ENCODE results near the gene PGC.

PGC gene

GRCh38 chr6:41746107-41746506 lies 1.1 kb downstream of the PGC start:
- DNase-seq (ENCODE audit: low spot score) = no peak

GRCh38 chr6:41744236-41744787 lies 2.9 kb downstream of the PGC start:
- no peak for DNase-seq (ENCODE audit: low spot score)

- no peak for DNase-seq (ENCODE audit: low spot score)
These were observed 3.6 kb downstream of the PGC start for GRCh38 chr6:41743406-41744235.

- no peak for DNase-seq (ENCODE audit: low spot score)
These were observed 5.3 kb downstream of the PGC start for GRCh38 chr6:41741625-41742490.

GRCh38 chr6:41740366-41741162 lies 6.6 kb downstream of the PGC start:
- DNase-seq (ENCODE audit: low spot score) = no peak

- no peak for DNase-seq (ENCODE audit: low spot score)
These were observed 8.2 kb downstream of the PGC start for GRCh38 chr6:41739041-41739440.

GRCh38 chr6:41737591-41738130 lies 9.5 kb downstream of the PGC start:
- DNase-seq (ENCODE audit: low spot score) = no peak

GRCh38 chr6:41736800-41737555 lies 10.2 kb downstream of the PGC start:
- no peak for DNase-seq (ENCODE audit: low spot score)

- no peak for DNase-seq (ENCODE audit: low spot score)
These were observed 10.9 kb downstream of the PGC start for GRCh38 chr6:41736186-41736733.

GRCh38 chr6:41735427-41736185 lies 11.6 kb downstream of the PGC start, which contains the start of gene TFEB:
TSS of gene TFEB (minus strand) at chr6:41735608. CDS start at chr6:41691213, 44,395 bp downstream.
- DNase-seq (ENCODE audit: low spot score) = peak; percentile 96

- peak; percentile 95 for DNase-seq (ENCODE audit: low spot score)
These were observed 12.4 kb downstream of the PGC start for GRCh38 chr6:41734666-41735426.

- DNase-seq (ENCODE audit: low spot score) = peak; percentile 92
These were observed 13.2 kb downstream of the PGC start for GRCh38 chr6:41733707-41734665.

- no peak for DNase-seq (ENCODE audit: low spot score)
These were observed 13.9 kb downstream of the PGC start for GRCh38 chr6:41733360-41733706.

GRCh38 chr6:41732591-41733359 lies 14.4 kb downstream of the PGC start:
- DNase-seq (ENCODE audit: low spot score) = peak; percentile 81

GRCh38 chr6:41732149-41732548 lies 15.0 kb downstream of the PGC start:
- no peak for DNase-seq (ENCODE audit: low spot score)

- no peak for DNase-seq (ENCODE audit: low spot score)
These were observed 15.6 kb downstream of the PGC start for GRCh38 chr6:41731561-41732086.
